SU-DHL-6 (cell line): Measurements from ENCODE around the gene AHRR.
"Not testable (repeated sequence)": the region's sequence is repeated elsewhere in the genome, so short reads cannot be mapped to it uniquely, and the experiment has no call there.

Source experiments
- H2AFZ ChIP-seq: fragments of 200-600 bp; sonication (generic); 2 replicates; pipeline ENCODE4 v1.6.1; 2014; ENCODE audit warnings: low read depth, mild to moderate bottlenecking, moderate library complexity, mixed read lengths, antibody characterized with exemption, low read length; ENCODE audit not compliant: severe bottlenecking
- H3F3A ChIP-seq: fragments of 200-600 bp; shearing (Covaris generic); 2 replicates; pipeline ENCODE4 v1.6.0; 2016; ENCODE audit warnings: antibody characterized with exemption, mild to moderate bottlenecking; ENCODE audit not compliant: insufficient read depth
- H3K27ac ChIP-seq: fragments of 200-600 bp; sonication (generic); 2 replicates; pipeline ENCODE4 v1.5.1; 2016; ENCODE audit warnings: low read depth, mild to moderate bottlenecking, low read length, moderate library complexity, mixed read lengths
- H3K27me3 ChIP-seq: fragments of 200-600 bp; sonication (generic), shearing (Covaris generic); 2 replicates; pipeline ENCODE4 v1.6.0; 2014; ENCODE audit warnings: mild to moderate bottlenecking, low read length
- H3K36me3 ChIP-seq: fragments of 200-600 bp; sonication (generic); 2 replicates; pipeline ENCODE4 v1.6.1; 2014; ENCODE audit warnings: mild to moderate bottlenecking, low read length, mixed read lengths
- H3K4me2 ChIP-seq: fragments of 300-600, 200-600 bp; shearing (Covaris generic), sonication (generic); 2 replicates; pipeline ENCODE4 v1.6.0; 2014; ENCODE audit warnings: low read length, low read depth, mild to moderate bottlenecking; ENCODE audit not compliant: poor library complexity, severe bottlenecking
- H3K4me3 ChIP-seq: fragments of 200-600 bp; sonication (generic); 2 replicates; pipeline ENCODE4 v1.5.1; 2014; ENCODE audit warnings: antibody characterized with exemption, low read length, mild to moderate bottlenecking, mixed read lengths; ENCODE audit not compliant: insufficient read depth, poor library complexity, severe bottlenecking
- H3K79me2 ChIP-seq: fragments of 200-600 bp; sonication (generic); 2 replicates; pipeline ENCODE4 v1.6.1; 2014; ENCODE audit warnings: mild to moderate bottlenecking, low read length, moderate library complexity; ENCODE audit not compliant: insufficient read depth
- H3K9ac ChIP-seq: fragments of 200-600 bp; sonication (generic); 2 replicates; pipeline ENCODE4 v1.7.0; 2014; ENCODE audit warnings: mild to moderate bottlenecking, low read length
- H3K9me2 ChIP-seq: fragments of 200-600 bp; sonication (generic); replicated peaks from 2 replicates; pipeline ENCODE4 v1.6.1; 2014; ENCODE audit warnings: low read length; ENCODE audit not compliant: insufficient read depth
- H3K9me3 ChIP-seq: fragments of 200-600 bp; sonication (generic); 2 replicates; pipeline ENCODE4 v1.6.1; 2014; ENCODE audit warnings: low read length, mixed read lengths; ENCODE audit not compliant: insufficient read depth
- H4K20me1 ChIP-seq: fragments of 200-600 bp; sonication (generic); 2 replicates; pipeline ENCODE4 v1.6.1; 2014; ENCODE audit warnings: low read depth, mild to moderate bottlenecking, antibody characterized with exemption, low read length, moderate library complexity, mixed read lengths
- EZH2phosphoT487 ChIP-seq: fragments of 200-600 bp; sonication (generic), shearing (Covaris generic); conservative IDR thresholded peaks from 2 replicates; pipeline ENCODE4 v1.6.1; 2018; ENCODE audit warnings: mild to moderate bottlenecking, antibody characterized with exemption, low read length, moderate library complexity, mixed read lengths
- TF ChIP-seq, protein P1 (sequence below): fragments of 200-600 bp; sonication (generic); IDR thresholded peaks from one replicate; pipeline ENCODE4 v1.5.1; 2017; ENCODE audit warnings: antibody characterized with exemption, mild to moderate bottlenecking, low read length, moderate library complexity; ENCODE audit not compliant: insufficient read depth, poor library complexity, severe bottlenecking

The AHRR gene

DNA sequence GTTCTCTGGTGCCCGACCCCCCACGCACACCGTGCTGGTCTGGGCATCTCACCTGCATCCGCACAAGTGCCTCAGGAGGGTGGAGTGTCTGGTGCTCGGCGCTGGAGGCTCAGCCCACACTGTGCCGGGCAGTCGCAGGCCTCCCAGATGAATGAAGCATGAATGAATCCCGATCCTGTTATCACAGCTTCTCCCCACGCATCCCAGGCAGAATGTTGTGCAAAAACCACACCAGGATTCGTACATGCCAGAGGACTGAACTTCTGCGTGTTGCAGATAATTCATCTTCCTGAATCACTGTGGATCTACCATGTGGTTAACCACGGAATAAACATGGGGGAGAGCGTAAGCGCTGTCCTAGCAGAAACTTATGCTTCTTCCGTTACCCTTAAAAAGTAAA is 24.6 kb upstream of the AHRR start:
- not testable (repeated sequence) for H3K27ac ChIP-seq, H4K20me1 ChIP-seq, H3K4me3 ChIP-seq, H3F3A ChIP-seq, H2AFZ ChIP-seq, H3K9ac ChIP-seq, H3K36me3 ChIP-seq, H3K9me3 ChIP-seq, H3K4me2 ChIP-seq, H3K27me3 ChIP-seq, H3K9me2 ChIP-seq
- H3K79me2 ChIP-seq = peaks cover 12% of the 10 kb centered on the region; the same call in 1 of the 2 replicates

DNA sequence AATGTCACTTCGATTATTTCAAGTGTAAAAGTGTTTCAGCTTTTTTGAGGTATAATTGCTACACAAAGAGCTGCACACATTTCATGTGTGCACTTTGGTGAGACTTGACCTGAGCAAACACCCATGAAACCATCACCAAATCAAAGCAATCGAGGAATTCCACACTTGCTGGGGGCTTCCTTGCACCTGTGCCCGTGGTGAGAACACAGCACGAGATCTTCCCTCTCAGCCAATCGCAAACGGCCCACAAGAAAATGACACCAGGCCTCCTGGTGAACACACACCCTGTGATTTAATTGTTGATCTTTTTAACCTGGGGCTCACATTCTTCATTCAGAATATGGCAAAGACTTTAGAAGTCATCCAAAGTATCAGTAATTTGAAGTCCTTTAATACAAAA is 24.1 kb upstream of the AHRR start:
- not testable (repeated sequence) for H3K9ac ChIP-seq

GRCh38 chr5:297991-298736 is 23.4 kb upstream of the AHRR start:
- H3K4me2 ChIP-seq, H4K20me1 ChIP-seq, H3F3A ChIP-seq: not testable (repeated sequence)

More for the DNA sequence above, 24.1 kb upstream of the AHRR start:
- not testable (repeated sequence) for H3F3A ChIP-seq, H3K9me2 ChIP-seq, H3K9me3 ChIP-seq, H3K27ac ChIP-seq, H3K4me3 ChIP-seq, H3K36me3 ChIP-seq, H2AFZ ChIP-seq, H3K4me2 ChIP-seq, H3K27me3 ChIP-seq, H4K20me1 ChIP-seq, H3K79me2 ChIP-seq

GRCh38 chr5:298737-299125 is 22.8 kb upstream of the AHRR start:
- H4K20me1 ChIP-seq = no peaks in the 10 kb centered on the region
- H3K9me2 ChIP-seq = no peaks in the 10 kb centered on the region
- no peak overlapping the region for H3K9ac ChIP-seq
- H3K36me3 ChIP-seq = no peaks in the 10 kb centered on the region
- H3F3A ChIP-seq = no peaks in the 10 kb centered on the region
- no peaks in the 10 kb centered on the region for H3K9me3 ChIP-seq
- no peak overlapping the region for H3K4me3 ChIP-seq
- peaks cover 5% of the 10 kb centered on the region; the same call in 1 of the 2 replicates for H3K79me2 ChIP-seq
- H2AFZ ChIP-seq = no peak overlapping the region
- H3K27ac ChIP-seq = no peak overlapping the region
- H3K27me3 ChIP-seq = no peaks in the 10 kb centered on the region
- TF ChIP-seq, protein P1, sequence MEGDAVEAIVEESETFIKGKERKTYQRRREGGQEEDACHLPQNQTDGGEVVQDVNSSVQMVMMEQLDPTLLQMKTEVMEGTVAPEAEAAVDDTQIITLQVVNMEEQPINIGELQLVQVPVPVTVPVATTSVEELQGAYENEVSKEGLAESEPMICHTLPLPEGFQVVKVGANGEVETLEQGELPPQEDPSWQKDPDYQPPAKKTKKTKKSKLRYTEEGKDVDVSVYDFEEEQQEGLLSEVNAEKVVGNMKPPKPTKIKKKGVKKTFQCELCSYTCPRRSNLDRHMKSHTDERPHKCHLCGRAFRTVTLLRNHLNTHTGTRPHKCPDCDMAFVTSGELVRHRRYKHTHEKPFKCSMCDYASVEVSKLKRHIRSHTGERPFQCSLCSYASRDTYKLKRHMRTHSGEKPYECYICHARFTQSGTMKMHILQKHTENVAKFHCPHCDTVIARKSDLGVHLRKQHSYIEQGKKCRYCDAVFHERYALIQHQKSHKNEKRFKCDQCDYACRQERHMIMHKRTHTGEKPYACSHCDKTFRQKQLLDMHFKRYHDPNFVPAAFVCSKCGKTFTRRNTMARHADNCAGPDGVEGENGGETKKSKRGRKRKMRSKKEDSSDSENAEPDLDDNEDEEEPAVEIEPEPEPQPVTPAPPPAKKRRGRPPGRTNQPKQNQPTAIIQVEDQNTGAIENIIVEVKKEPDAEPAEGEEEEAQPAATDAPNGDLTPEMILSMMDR = no peak
- no peak for TF ChIP-seq EZH2phosphoT487
- H3K4me2 ChIP-seq = no peak overlapping the region

More at GRCh38 chr5:297991-298736, 23.4 kb upstream of the AHRR start:
- not testable (repeated sequence) for H2AFZ ChIP-seq, H3K36me3 ChIP-seq, H3K9me3 ChIP-seq, H3K27me3 ChIP-seq, H3K4me3 ChIP-seq, H3K9me2 ChIP-seq, H3K9ac ChIP-seq, H3K27ac ChIP-seq, H3K79me2 ChIP-seq

- H3K79me2 ChIP-seq, H3K36me3 ChIP-seq, H3K4me2 ChIP-seq, H2AFZ ChIP-seq, H3K9me3 ChIP-seq, H3K9ac ChIP-seq, H4K20me1 ChIP-seq, H3K27ac ChIP-seq, H3K9me2 ChIP-seq, H3F3A ChIP-seq, H3K27me3 ChIP-seq, H3K4me3 ChIP-seq: not testable (repeated sequence)
Measured at GRCh38 chr5:299921-300320, 21.6 kb upstream of the AHRR start.

DNA sequence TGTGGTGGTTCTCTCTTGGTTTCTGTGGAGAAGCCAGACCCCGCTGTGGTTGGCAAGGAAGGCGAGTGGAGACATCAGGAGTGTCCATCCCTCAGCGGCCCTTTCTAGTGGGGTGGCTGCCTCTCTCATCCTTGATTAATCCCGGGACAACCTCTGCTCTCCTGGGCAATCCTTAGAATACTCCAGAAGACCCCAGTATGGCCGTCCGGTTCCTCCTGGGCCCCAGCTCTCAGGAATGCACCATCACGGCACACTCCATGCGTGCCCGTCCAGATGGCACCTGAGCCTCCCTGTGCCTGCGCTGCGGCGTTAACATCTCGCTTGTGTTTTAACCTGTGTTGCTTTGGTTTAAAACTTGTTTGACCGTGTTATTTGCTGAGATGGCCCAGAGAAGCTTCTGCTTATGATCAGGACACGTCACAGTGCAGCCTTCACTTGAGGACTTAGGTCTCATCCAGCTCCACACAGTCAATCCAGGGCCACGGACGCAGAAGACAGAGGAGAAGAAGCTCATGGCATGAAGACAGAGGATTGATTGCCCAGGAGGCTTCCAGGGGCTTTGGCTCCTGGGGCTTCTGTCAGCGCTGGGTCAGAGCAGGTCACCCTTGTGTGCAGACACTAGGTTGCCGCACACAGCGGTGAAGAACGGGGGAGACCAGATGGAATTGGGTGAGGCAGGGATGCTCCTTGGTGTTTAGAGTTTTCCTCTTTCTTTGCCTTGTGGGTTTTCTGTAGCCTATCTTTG is 20.7 kb upstream of the AHRR start:
- H3K9me3 ChIP-seq, H3K4me3 ChIP-seq, H3F3A ChIP-seq, H2AFZ ChIP-seq, H3K79me2 ChIP-seq, H4K20me1 ChIP-seq, H3K9ac ChIP-seq, H3K4me2 ChIP-seq, H3K9me2 ChIP-seq, H3K36me3 ChIP-seq, H3K27me3 ChIP-seq: not testable (repeated sequence)
- 0 out of 2 replicates have a peak overlapping the region, but pooled peaks have one; percentile 58 for H3K27ac ChIP-seq

DNA sequence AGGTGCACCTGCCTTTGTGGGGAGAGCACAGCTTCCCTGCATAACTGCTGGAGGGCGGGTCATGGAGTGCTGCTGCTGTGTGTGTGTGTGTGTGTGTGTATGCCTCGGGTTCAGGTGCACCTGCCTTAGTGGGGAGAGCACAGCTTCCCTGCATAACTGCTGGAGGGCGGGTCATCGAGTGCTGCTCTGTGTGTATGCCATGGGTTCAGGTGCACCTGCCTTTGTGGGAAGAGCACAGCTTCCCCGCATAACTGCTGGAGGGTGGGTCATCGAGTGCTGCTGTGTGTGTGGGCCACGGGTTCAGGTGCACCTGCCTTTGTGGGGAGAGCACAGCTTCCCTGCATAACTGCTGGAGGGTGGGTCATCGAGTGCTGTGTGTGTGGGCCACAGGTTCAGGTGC is 19.1 kb upstream of the AHRR start:
- H2AFZ ChIP-seq, H4K20me1 ChIP-seq, H3K36me3 ChIP-seq, H3K9me3 ChIP-seq, H3K9me2 ChIP-seq, H3K27me3 ChIP-seq, H3K79me2 ChIP-seq, H3K4me2 ChIP-seq, H3F3A ChIP-seq, H3K4me3 ChIP-seq, H3K9ac ChIP-seq: not testable (repeated sequence)
- H3K27ac ChIP-seq = peak overlapping the region; percentile 58
